ENCODE data around the gene PLXNB3.

GRCh38 chrX:153746359-153746758, 17.7 kb upstream of the PLXNB3 start:
- no peak for TF ChIP-seq ZNF274 (IDR thresholded peaks at IDR 0.05; ENCODE audit: low read depth, low read length)
- no peak for TF ChIP-seq SUZ12 (IDR thresholded peaks at IDR 0.05; ENCODE audit: extremely low read depth, insufficient read depth, insufficient read length)
